ENCODE data around the gene IRF2BP2. TPM values are rescaled to one million over a fixed set of nuclear protein-coding genes. Genes with fewer than 3 reads are reported as not detected.
A peak's percentile ranks its signal among the peaks of the same experiment; 100 is the strongest.
"Not testable (repeated sequence)": the region's sequence is repeated elsewhere in the genome, so short reads cannot be mapped to it uniquely, and the experiment has no call there.

The IRF2BP2 gene
- total and polyA plus RNA-seq, 5 experiments from 2014 or later = 25.8 to 183 (median 51.0) TPM

- POLR2A ChIA-PET = interaction anchor here (0.5 to 1.4 kb wide), 2 partner anchors 34 to 46 kb away, joined by 3 to 8 read pairs; no protein-coding TSS in a partner anchor
- H3K27ac Mint-ChIP-seq = no peak overlapping the region
Observed at GRCh38 chr1:234645474-234645953, 35.5 kb upstream of the IRF2BP2 start.

GRCh38 chr1:234644928-234645327, 35.0 kb upstream of the IRF2BP2 start:
- Mint-ChIP-seq H3K27me3 (peaks cover 0 to 3% (median 0%) of the 10 kb centered on the region in 5 donors), H3K4me1 (peaks cover 0 to 6% (median 0%) of the 10 kb centered on the region in 4 donors), H3K4me3 (no peak overlapping the region), H3K9me3 (peaks cover 0 to 7% (median 0%) of the 10 kb centered on the region in 9 donors), H3K27ac (peak overlapping the region in 1 of 10 donors; percentile 23), H3K36me3 (peaks cover 0 to 4% (median 0%) of the 10 kb centered on the region in 3 donors)
- DNase-seq (no peak), ATAC-seq (no peak)
- POLR2A ChIA-PET = no interaction called here

More at GRCh38 chr1:234645474-234645953, 35.5 kb upstream of the IRF2BP2 start:
- Mint-ChIP-seq H3K27me3 (no peaks in the 10 kb centered on the region), H3K4me1 (peaks cover 0 to 3% (median 0%) of the 10 kb centered on the region in 4 donors), H3K36me3 (peaks cover 0 to 4% (median 0%) of the 10 kb centered on the region in 3 donors), H3K9me3 (peaks cover 0 to 7% (median 0%) of the 10 kb centered on the region in 9 donors), H3K4me3 (no peak overlapping the region)
- ATAC-seq (no peak), DNase-seq (no peak)

DNA sequence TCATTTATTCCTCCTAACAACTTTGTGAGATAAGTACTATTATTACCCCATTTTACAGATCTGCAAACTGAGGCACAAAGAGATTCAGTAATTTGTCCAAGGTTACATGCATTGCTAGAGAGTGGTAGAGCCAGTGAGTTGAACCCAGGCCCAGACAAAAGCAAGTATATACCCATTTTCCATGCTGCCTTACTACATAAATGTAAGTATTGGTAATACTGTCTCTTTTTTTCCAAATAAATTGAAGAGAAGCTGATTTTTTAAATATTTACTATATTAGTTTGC, 33.8 kb upstream of the IRF2BP2 start:
- Mint-ChIP-seq H3K4me1 (peaks cover 0 to 7% (median 0%) of the 10 kb centered on the region in 4 donors), H3K4me3 (no peak overlapping the region), H3K27me3 (peaks cover 0 to 3% (median 0%) of the 10 kb centered on the region in 5 donors), H3K27ac (no peak overlapping the region), H3K36me3 (peaks cover 0 to 4% (median 0%) of the 10 kb centered on the region in 3 donors), H3K9me3 (peaks cover 0 to 7% (median 0%) of the 10 kb centered on the region in 9 donors)
- ATAC-seq (no peak), DNase-seq (no peak)
- POLR2A ChIA-PET = no interaction called here

- Mint-ChIP-seq H3K36me3 (peaks cover 0 to 4% (median 0%) of the 10 kb centered on the region in 3 donors), H3K27ac (no peak overlapping the region), H3K9me3 (peaks cover 0 to 7% (median 0%) of the 10 kb centered on the region in 9 donors), H3K4me1 (peaks cover 0 to 8% (median 0%) of the 10 kb centered on the region in 4 donors), H3K27me3 (peaks cover 0 to 3% (median 0%) of the 10 kb centered on the region in 5 donors), H3K4me3 (no peak overlapping the region)
- ATAC-seq (no peak), DNase-seq (no peak)
- POLR2A ChIA-PET = interaction anchor here (0.6 kb wide), 1 partner anchor 283 kb away, joined by 3 read pairs; no protein-coding TSS in a partner anchor
Observed at GRCh38 chr1:234643111-234643849, 33.3 kb upstream of the IRF2BP2 start.

DNA sequence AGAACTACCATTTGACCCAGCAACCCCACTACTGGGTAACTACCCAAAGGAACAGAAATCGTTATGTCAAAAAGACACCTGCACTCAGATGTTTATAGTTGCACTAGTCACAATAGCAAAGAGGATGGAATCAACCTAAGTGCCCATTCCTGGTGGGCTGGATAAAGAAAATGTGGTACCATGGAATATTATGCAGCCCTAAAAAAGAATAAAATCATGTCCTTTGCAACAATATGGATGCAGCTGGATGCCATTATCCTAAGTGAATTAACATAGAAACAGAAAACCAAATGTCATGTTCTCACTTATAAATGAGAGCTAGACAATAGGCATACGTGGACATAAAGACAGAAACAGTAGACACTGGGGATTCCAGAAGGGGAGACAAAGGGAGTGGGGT, 32.5 kb upstream of the IRF2BP2 start:
- Mint-ChIP-seq H3K9me3 (peaks cover 0 to 7% (median 0%) of the 10 kb centered on the region in 9 donors), H3K27ac (no peak overlapping the region), H3K4me1 (peaks cover 0 to 8% (median 0%) of the 10 kb centered on the region in 4 donors), H3K36me3 (peaks cover 0 to 4% (median 0%) of the 10 kb centered on the region in 3 donors), H3K27me3 (peaks cover 0 to 3% (median 0%) of the 10 kb centered on the region in 5 donors), H3K4me3 (no peak overlapping the region)
- POLR2A ChIA-PET = interaction anchor here (0.6 kb wide), 1 partner anchor 284 kb away, joined by 3 read pairs; no protein-coding TSS in a partner anchor
- DNase-seq (no peak), ATAC-seq (no peak)

GRCh38 chr1:234639961-234640360, 30.0 kb upstream of the IRF2BP2 start:
- H3K27ac Mint-ChIP-seq = no peak overlapping the region
- H3K4me1 Mint-ChIP-seq = peaks cover 0 to 8% (median 0%) of the 10 kb centered on the region in 4 donors
- DNase-seq (no peak), ATAC-seq (no peak)
- H3K4me3 Mint-ChIP-seq = no peak overlapping the region
- no peaks in the 10 kb centered on the region for H3K36me3 Mint-ChIP-seq
- H3K27me3 Mint-ChIP-seq = peaks cover 0 to 3% (median 0%) of the 10 kb centered on the region in 5 donors
- H3K9me3 Mint-ChIP-seq = no peaks in the 10 kb centered on the region
- POLR2A ChIA-PET = no interaction called here

DNA sequence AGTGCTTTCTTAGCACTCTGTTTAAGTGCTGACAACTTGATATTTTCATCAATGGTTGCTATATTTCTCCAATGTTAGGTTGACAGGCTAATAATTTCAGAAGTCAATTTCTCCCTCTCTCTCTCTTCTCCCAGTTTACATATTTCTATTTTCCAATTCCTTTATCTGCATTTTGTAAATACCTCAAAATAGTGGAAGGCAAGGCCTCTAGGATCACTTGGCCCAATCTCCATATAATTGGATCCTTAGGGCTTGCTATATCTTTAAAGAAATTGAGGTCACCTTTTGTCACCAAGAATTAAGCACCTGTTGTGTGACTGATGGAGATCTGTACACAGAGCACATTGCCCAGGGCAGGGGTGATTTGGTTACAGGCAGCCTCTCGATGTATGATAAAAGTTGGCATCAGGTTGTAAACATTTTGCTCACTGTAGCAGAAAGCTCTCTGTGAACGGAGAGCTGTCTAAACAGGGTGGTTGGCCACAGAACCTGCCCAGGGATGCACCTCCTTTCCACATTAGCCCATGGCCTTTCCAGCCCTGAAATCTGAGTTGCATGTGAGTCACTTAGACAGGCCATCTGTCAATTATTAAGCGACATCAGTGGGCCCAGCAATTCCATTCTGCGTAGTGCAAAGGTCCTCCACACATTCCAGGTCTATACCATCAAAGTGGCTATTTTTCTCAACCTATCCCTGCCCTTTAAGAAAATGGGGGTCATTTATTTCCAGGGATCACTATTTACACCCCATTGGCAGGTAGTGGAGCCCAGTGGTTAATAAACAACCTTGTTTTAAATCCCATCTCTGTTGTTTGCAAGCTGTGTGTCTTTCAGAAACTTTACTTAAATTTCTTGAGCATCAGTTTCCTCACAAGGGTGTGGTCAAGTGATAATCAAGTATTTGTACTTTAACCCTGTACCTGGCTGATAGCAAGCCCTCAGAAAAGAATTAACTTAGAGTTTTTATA, 29.1 kb upstream of the IRF2BP2 start:
- ATAC-seq = no peak
- DNase-seq = no peak
- Mint-ChIP-seq H3K36me3 (no peaks in the 10 kb centered on the region), H3K4me1 (peaks cover 0 to 4% (median 0%) of the 10 kb centered on the region in 4 donors), H3K4me3 (no peak overlapping the region), H3K9me3 (no peaks in the 10 kb centered on the region), H3K27ac (no peak overlapping the region), H3K27me3 (peaks cover 0 to 3% (median 0%) of the 10 kb centered on the region in 5 donors)
- POLR2A ChIA-PET = no interaction called here

DNA sequence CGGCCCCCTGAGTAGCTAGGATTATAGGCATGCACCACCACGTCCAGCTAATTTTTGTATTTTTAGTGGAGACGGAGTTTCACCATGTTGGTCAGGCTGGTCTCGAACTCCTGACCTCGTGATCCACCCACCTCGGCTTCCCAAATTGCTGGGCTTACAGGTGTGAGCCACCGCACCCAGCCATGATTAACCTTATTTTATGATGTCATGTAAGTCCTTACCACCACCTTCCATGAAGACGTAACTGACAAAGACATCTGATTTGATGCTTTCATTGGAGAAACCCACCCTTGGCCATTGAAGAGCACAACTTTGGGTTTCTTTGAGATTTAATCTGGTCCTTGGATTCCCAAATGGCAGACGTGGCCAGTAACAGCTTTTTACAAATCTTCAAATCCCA, 24.9 kb upstream of the IRF2BP2 start:
- ATAC-seq, H3K36me3 Mint-ChIP-seq, DNase-seq, H3K27me3 Mint-ChIP-seq, H3K9me3 Mint-ChIP-seq, H3K27ac Mint-ChIP-seq, H3K4me3 Mint-ChIP-seq, H3K4me1 Mint-ChIP-seq, POLR2A ChIA-PET: not testable (repeated sequence)

DNA sequence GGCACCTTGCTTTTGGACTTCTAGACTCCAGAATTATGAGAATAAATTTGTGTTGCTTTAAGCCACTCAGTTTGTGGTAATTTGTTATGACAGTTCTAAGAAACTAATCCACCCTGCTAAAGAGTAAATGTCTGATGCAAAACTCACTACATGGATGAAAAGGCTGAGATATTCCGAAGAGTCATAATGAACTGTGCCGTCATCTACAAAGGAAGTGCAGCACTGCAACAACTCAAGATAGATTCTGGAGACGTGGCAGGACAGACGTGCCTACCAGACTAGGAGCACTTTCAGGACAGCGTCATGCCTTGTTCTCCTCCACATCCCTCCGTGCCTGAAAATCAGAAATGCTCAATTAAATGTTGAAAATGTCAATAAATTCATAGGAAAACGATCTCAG, 24.4 kb upstream of the IRF2BP2 start:
- Mint-ChIP-seq H3K4me3 (no peak overlapping the region), H3K9me3 (no peaks in the 10 kb centered on the region), H3K27me3 (no peaks in the 10 kb centered on the region), H3K36me3 (no peaks in the 10 kb centered on the region), H3K27ac (no peak overlapping the region), H3K4me1 (peaks cover 0 to 2% (median 0%) of the 10 kb centered on the region in 4 donors)
- DNase-seq (no peak), ATAC-seq (no peak)
- POLR2A ChIA-PET = interaction anchor here (1.6 kb wide), 1 partner anchor 23 kb away, joined by 5 read pairs; no protein-coding TSS in a partner anchor

- Mint-ChIP-seq H3K4me1 (no peaks in the 10 kb centered on the region), H3K27ac (no peak overlapping the region), H3K4me3 (no peak overlapping the region), H3K36me3 (no peaks in the 10 kb centered on the region), H3K9me3 (no peaks in the 10 kb centered on the region), H3K27me3 (no peaks in the 10 kb centered on the region)
- DNase-seq (no peak), ATAC-seq (no peak)
- POLR2A ChIA-PET = interaction anchor here (0.9 to 1.6 kb wide), 2 partner anchors 20 to 23 kb away, joined by 4 to 5 read pairs; no protein-coding TSS in a partner anchor
Observed at GRCh38 chr1:234633246-234634003, 23.4 kb upstream of the IRF2BP2 start.

- Mint-ChIP-seq H3K4me3 (no peak overlapping the region), H3K27ac (no peak overlapping the region), H3K4me1 (peaks cover 0 to 3% (median 0%) of the 10 kb centered on the region in 4 donors), H3K36me3 (no peaks in the 10 kb centered on the region), H3K27me3 (no peaks in the 10 kb centered on the region), H3K9me3 (no peaks in the 10 kb centered on the region)
- no peak for ATAC-seq
- DNase-seq = no peak
- POLR2A ChIA-PET = interaction anchor here (0.7 kb wide), 1 partner anchor 71 kb away, joined by 5 read pairs; no protein-coding TSS in a partner anchor
Observed at GRCh38 chr1:234632225-234632624, 22.2 kb upstream of the IRF2BP2 start.

DNA sequence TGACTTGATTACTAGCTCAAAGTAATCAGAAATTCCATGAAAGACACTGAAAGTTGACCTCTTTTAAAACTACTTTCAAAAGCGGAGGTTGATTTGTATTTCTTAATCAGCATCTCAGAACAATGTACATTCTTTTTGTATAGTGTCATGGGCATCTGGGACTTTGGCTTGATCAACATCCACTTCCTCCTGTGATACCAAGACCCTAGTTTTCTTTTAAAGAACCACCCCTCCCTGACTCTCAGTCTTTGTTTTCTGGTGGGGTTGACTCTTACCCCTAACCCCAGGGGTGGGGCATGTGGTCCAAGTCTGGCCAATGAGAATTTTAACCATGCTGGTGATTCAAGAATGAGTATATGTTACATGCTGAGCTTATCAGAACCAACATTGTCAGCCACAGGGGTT, 21.7 kb upstream of the IRF2BP2 start:
- ATAC-seq = no peak
- POLR2A ChIA-PET = interaction anchor here (0.7 kb wide), 1 partner anchor 72 kb away, joined by 5 read pairs; no protein-coding TSS in a partner anchor
- DNase-seq = no peak
- Mint-ChIP-seq H3K9me3 (no peaks in the 10 kb centered on the region), H3K27ac (peak overlapping the region in 1 of 10 donors; percentile 39), H3K4me1 (peaks cover 0 to 3% (median 0%) of the 10 kb centered on the region in 4 donors), H3K4me3 (no peak overlapping the region), H3K27me3 (no peaks in the 10 kb centered on the region), H3K36me3 (no peaks in the 10 kb centered on the region)
